DND-41 (cell line): Measurements from ENCODE around the gene MFSD12.

Experiments used
- ATAC-seq: fragments of 200-7000 bp; cut with Tn5 transposase; 3 replicates; pipeline ENCODE4 v1.9.1; 2021; ENCODE audit warnings: low read depth; ENCODE audit not compliant: insufficient read depth
- DNase-seq: peaks from one replicate; pipeline ENCODE4 v3.0.0-alpha.2; 2020
- H2AFZ ChIP-seq: 2 replicates; pipeline ENCODE4 v1.6.0; 2012; ENCODE audit warnings: low read depth, low read length
- H3K27ac ChIP-seq: 2 replicates; pipeline ENCODE4 v1.5.1; 2012; ENCODE audit warnings: low read length, inconsistent platforms
- H3K27me3 ChIP-seq: fragments of 200-600 bp; sonication (generic); 2 replicates; pipeline ENCODE4 v1.6.0; 2012; ENCODE audit warnings: low read length, mild to moderate bottlenecking, inconsistent platforms; ENCODE audit not compliant: insufficient read depth, poor library complexity
- H3K36me3 ChIP-seq: 2 replicates; pipeline ENCODE4 v1.5.1; 2012; ENCODE audit warnings: low read length, inconsistent platforms; ENCODE audit not compliant: insufficient read depth
- H3K4me1 ChIP-seq: 2 replicates; pipeline ENCODE4 v1.5.1; 2012; ENCODE audit warnings: mild to moderate bottlenecking, low read length; ENCODE audit not compliant: insufficient read depth
- H3K4me2 ChIP-seq: 2 replicates; pipeline ENCODE4 v1.6.0; 2012; ENCODE audit warnings: mild to moderate bottlenecking, moderate library complexity, low read length, inconsistent platforms; ENCODE audit not compliant: insufficient read depth
- H3K4me3 ChIP-seq, 2 experiments: fragments of 200-600 bp in 1 of 2; shearing (Covaris generic) in 1 of 2; 2 replicates each; pipeline ENCODE4 v1.5.1; 2012 to 2016; ENCODE audit warnings: inconsistent platforms in 2 of 2, low read length in 2 of 2, mild to moderate bottlenecking in 2 of 2, low read depth in 1 of 2, moderate library complexity in 1 of 2
- H3K79me2 ChIP-seq: 2 replicates; pipeline ENCODE4 v1.6.0; 2012; ENCODE audit warnings: low read length, inconsistent platforms; ENCODE audit not compliant: insufficient read depth
- H3K9ac ChIP-seq: 2 replicates; pipeline ENCODE4 v1.6.0; 2012; ENCODE audit warnings: low read depth, mild to moderate bottlenecking, inconsistent platforms, low read length, moderate library complexity
- H3K9me3 ChIP-seq: 2 replicates; pipeline ENCODE4 v1.5.1; 2012; ENCODE audit warnings: low read length, moderate library complexity, mild to moderate bottlenecking, inconsistent platforms; ENCODE audit not compliant: insufficient read depth, severe bottlenecking
- H4K20me1 ChIP-seq: 2 replicates; pipeline ENCODE4 v1.6.0; 2012; ENCODE audit warnings: low read length; ENCODE audit not compliant: insufficient read depth
- CTCF ChIP-seq: IDR thresholded peaks from 2 replicates; pipeline ENCODE4 v1.5.1; 2012; ENCODE audit warnings: borderline replicate concordance, low read length, moderate library complexity, mild to moderate bottlenecking; ENCODE audit not compliant: poor library complexity, severe bottlenecking; ENCODE audit errors: extremely low read depth
- EZH2 ChIP-seq: IDR thresholded peaks from 3 replicates; pipeline ENCODE4 v1.6.1; 2012; ENCODE audit warnings: borderline replicate concordance, low read depth, mild to moderate bottlenecking, moderate library complexity, low read length, inconsistent platforms; ENCODE audit not compliant: severe bottlenecking

MFSD12 gene

GRCh38 chr19:3605770-3606169, 48.4 kb upstream of the MFSD12 start:
- no peak overlapping the region for H3K4me3 ChIP-seq
- no peak overlapping the region for H3K27ac ChIP-seq
- no peak overlapping the region for H3K4me2 ChIP-seq
- DNase-seq (no peak), ATAC-seq (no peak)
- no peaks in the 10 kb centered on the region for H4K20me1 ChIP-seq
- H3K27me3 ChIP-seq, result no peaks in the 10 kb centered on the region
- H2AFZ ChIP-seq, result no peak overlapping the region
- H3K9me3 ChIP-seq, result no peaks in the 10 kb centered on the region
- TF ChIP-seq CTCF (no peak), EZH2 (no peak)
- H3K36me3 ChIP-seq, result peaks cover 4% of the 10 kb centered on the region
- no peaks in the 10 kb centered on the region for H3K79me2 ChIP-seq
- H3K4me1 ChIP-seq, result no peaks in the 10 kb centered on the region
- no peak overlapping the region for H3K9ac ChIP-seq

- DNase-seq, result no peak
- Histone ChIP-seq H2AFZ (no peak overlapping the region), H3K36me3 (peaks cover 2% of the 10 kb centered on the region), H4K20me1 (no peaks in the 10 kb centered on the region), H3K4me2 (no peak overlapping the region), H3K9ac (no peak overlapping the region), H3K27me3 (no peaks in the 10 kb centered on the region), H3K9me3 (no peaks in the 10 kb centered on the region), H3K4me1 (no peaks in the 10 kb centered on the region), H3K27ac (no peak overlapping the region), H3K4me3 (no peak overlapping the region), H3K79me2 (no peaks in the 10 kb centered on the region)
- TF ChIP-seq EZH2 (no peak), CTCF (no peak)
- no peak for ATAC-seq
Measured at GRCh38 chr19:3605361-3605760, 48.0 kb upstream of the MFSD12 start.

GRCh38 chr19:3604987-3605343, 47.6 kb upstream of the MFSD12 start:
- Histone ChIP-seq H4K20me1 (no peaks in the 10 kb centered on the region), H3K27ac (no peak overlapping the region), H3K4me2 (no peak overlapping the region), H2AFZ (no peak overlapping the region), H3K27me3 (no peaks in the 10 kb centered on the region), H3K4me1 (no peaks in the 10 kb centered on the region), H3K4me3 (no peak overlapping the region), H3K79me2 (no peaks in the 10 kb centered on the region), H3K9me3 (no peaks in the 10 kb centered on the region), H3K36me3 (no peaks in the 10 kb centered on the region), H3K9ac (no peak overlapping the region)
- ATAC-seq (peak; percentile 38; the same call in 1 of the 3 replicates), DNase-seq (no peak)
- no peak for TF ChIP-seq EZH2
- no peak for TF ChIP-seq CTCF
